ENCODE measurements around the gene DHRSX.
A peak's percentile ranks its signal among the peaks of the same experiment; 100 is the strongest.
"Not testable (repeated sequence)": the region's sequence is repeated elsewhere in the genome, so short reads cannot be mapped to it uniquely, and the experiment has no call there.

Gene DHRSX

GRCh38 chrX:2299871-2300270, 200.9 kb downstream of the DHRSX start:
- no peak for DNase-seq

DNA sequence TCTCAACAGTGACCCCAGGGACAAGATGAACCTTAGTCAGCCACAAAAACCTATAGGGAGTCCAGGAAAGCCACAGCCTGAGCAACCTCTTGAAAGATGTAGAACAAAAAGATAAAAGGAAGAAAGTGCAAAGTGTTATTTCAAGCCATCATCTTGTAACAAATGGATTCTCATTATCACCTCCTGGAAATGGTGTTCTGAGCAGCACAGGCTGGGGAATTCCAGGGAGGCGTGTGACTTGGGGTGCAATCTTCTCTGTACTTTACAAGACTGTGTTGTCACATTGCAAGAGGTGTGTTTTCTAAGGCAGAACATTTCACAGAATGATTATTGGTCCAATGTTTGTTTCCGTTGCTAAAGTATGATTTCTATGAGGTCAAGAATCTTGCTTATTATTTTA, 214.0 kb downstream of the DHRSX start:
- DNase-seq, result no peak

DNA sequence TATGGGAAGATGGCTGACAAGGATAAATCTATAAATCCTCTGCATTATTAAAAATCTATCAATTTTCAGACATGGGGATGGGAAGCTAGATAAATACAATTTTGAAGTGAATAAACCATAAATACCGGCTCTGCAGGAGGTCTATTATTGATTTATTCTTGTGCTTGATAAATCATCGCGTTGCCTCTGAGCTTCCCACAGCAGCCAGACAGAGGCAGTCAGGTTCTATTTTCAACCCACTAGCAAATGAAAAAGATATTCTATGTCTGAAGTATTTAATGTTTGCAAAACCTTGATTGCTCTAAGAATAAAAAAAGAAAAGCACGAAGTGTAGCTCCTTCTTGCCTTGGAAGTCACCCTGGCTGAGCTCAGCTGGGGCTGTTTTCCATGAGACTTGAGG, 216.2 kb downstream of the DHRSX start:
- no peak for DNase-seq

DNA sequence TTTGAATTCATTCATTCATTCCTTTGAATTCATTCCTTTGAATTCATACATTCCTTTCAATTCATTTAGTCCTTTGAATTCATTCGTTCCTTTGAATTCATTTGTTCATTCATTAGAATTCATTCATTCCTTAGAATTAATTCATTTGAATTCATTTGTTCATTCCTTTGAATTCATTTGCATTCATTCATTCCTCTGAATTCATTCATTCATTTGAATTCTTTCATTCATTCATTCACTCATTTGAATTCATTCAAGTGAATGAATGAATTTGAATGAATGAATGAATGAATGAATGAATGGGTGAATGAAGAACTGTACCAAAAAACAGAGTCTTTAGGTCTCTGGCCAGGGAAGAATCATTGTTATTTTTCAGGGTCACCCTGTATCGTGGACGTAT, 216.6 kb downstream of the DHRSX start:
- DNase-seq, result no peak

DNA sequence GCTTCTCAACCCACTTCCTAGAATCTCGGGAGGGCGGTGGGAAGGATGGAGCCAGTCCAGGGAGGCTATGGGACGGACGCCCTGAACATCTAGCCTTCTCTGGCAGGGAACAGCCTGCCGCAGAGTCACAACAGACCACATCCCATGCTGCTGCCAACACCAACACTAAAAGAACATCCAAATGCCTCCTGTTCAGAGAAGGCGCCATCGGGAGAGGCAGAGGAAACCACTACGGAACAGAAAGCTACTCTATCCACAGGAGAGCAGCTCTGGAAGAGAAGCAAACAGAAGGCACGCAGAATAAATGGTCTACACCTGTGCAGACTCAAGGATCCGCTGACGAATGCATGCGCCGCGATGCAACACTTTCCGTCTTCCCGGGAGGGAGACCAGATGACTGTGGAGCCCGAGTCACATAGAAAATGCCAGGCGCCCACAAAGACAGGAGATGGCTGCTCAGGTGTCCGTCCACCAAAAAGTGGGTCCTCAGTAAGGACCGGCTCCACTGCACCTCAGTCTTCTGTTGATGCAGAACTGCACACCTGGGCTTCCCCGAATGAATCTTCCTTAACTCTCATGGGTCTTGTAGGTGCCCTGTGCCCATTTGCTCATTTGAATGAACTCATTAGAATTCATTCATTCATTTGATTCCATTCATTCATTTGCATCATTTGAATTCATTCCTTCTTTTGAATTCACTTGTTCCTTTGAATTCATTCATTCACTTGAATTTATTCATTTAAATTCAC, 217.5 kb downstream of the DHRSX start:
- no peak for DNase-seq

GRCh38 chrX:2282490-2283090, 218.2 kb downstream of the DHRSX start:
- no peak for DNase-seq

DNA sequence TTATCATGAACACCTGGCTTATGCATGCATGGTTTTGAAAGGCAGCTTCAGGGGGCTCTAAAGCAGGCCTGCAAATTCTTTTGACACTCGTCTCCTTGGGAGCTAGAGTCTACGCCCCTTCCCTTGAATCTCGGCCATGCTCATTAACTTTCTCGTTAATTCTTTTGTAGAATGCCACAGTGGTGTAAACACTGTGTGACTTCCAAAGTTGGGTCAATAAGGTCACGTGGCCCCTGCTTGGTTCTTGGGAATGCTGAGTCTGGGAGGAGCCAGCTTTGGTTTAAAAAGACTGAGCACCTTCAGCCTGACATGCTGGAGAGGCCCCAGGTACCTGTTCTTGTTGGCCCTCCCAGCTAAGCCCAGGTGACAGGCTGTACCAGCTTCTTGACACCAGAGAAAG, 228.4 kb downstream of the DHRSX start:
- DNase-seq, result no peak

DNA sequence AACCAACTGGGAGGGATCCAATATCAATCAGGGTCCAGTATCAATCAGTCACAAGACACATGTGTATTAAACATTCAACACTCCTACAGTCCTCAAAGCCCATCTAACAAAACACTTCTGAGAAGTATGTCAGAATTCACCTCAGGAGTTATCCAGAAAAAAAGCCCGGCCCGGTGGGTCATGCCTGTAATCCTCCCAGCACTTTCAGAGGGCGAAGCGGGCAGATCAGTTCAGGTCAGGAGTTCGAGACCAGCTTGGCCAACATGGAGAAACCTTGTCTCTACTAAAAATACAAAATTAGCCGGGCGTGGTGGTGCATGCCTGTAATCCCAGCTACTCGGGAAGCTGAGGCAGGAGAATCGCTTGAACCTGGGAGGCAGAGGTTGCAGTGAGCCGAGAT, 229.2 kb downstream of the DHRSX start:
- DNase-seq, result not testable (repeated sequence)

GRCh38 chrX:2270783-2271182, 230.0 kb downstream of the DHRSX start:
- not testable (repeated sequence) for DNase-seq

DNA sequence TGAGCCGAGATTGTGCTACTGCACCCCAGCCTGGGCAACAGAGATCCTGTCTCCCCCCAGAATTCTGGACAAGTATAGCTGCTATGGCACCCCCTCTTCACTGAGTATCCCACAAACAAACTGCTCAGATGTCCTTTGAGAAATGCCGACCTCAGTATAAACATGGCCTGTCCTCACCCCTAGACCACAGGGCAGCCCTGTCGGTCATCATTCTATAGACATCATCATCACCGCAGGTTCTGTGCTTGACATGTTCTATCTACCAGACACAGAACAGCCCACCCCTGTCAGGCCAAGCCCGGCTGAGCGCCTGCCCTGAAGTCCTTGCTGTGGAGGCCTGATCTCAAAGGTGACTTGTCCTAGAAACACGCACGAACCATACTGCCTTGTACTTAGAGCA, 232.9 kb downstream of the DHRSX start:
- no peak for DNase-seq

DNA sequence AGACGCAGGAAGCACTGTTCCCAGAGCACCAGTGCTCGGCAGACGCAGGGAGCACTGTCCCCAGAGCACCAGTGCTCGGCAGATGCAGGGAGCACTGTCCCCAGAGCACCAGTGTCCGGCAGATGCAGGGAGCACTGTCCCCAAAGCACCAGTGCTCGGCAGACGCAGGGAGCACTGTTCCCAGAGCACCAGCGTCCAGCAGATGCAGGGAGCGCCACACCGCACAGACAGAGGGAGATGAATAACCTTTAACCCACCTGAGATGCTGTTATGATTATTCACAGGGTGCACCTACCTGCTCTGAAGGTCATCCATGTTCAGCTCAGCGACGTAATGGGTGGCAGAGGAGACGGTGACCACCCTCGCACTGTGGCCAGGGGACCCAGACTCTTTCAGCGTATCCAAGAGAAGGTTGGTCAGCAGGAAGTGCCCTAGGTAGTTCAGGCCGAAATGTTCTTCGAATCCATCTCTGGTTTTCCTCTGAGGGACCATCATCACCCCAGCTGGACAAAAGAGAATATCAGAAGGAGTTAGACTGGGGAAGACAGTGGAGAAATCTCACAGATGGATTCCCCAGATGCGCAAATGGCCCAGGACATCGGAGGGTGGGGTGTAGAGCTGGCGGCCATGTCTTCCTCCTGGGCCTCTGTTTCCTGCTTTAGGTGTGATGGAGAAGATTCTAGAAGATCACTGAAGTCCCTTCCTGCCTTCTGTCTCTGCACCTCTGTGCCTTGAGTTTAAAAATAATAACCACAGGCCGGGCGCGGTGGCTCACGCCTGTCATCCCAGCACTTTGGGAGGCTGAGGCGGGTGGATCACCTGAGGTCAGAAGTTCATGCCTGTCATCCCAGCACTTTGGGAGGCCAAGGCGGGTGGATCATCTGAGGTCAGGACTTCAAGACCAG, 234.1 kb downstream of the DHRSX start:
- no peak for DNase-seq

- not testable (repeated sequence) for DNase-seq
Measured at GRCh38 chrX:2265658-2266444, 234.9 kb downstream of the DHRSX start.

DNA sequence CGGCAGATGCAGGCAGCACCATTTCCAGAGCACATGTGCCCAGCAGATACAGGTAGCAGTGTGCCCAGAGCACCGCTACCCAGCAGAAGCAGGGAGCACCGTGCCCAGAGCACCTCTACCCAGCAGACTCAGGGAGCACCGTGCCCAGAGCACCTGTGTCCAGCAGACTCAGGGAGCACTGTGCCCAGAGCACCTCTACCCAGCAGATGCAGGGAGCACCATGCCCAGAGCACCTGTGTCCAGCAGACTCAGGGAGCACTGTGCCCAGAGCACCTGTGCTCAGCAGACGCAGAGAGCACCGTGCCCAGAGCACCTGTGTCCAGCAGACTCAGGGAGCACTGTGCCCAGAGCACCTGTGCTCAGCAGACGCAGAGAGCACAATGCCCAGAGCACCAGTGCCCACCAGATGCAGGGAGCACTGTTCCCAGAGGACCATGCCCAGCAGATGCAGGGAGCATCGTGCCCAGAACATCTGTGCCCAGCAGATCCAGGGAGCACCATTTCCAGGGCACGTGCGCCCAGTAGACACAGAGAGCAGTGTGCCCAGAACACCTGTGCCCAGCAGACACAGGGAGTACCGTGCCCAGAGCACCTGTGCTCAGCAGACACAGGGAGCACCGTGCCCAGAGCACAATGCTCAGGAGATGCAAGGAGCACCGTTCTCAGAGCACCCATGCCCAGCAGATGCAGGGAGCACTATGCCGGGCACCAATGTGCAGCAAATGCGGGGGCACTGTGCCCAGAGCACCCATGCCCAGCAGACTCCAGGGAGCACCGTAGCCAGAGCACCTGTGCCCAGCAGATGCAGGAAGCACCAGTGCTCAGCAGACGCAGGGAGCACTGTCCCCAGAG, 236.4 kb downstream of the DHRSX start:
- DNase-seq, result no peak

GRCh38 chrX:2263203-2263602, 237.6 kb downstream of the DHRSX start:
- no peak for DNase-seq

DNA sequence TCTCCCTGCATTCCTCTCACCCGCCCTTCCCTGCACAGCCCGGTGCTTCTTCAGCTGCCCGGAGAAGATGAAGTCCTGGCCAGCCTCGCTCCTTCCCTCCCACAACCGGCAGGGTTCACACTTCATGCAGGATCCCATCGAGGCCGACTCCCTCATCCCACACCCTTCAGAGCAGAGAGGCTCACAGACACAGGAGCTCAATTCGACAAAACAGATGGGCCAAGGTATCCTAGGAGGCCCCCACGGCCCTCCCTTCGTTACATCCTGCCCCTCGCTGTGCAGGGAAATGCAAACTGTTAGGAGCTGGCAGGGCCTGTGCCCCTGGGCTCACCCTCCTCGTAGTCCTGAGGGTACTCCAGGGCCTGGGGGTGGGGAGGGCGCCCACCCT, 238.1 kb downstream of the DHRSX start:
- DNase-seq, result no peak

DNA sequence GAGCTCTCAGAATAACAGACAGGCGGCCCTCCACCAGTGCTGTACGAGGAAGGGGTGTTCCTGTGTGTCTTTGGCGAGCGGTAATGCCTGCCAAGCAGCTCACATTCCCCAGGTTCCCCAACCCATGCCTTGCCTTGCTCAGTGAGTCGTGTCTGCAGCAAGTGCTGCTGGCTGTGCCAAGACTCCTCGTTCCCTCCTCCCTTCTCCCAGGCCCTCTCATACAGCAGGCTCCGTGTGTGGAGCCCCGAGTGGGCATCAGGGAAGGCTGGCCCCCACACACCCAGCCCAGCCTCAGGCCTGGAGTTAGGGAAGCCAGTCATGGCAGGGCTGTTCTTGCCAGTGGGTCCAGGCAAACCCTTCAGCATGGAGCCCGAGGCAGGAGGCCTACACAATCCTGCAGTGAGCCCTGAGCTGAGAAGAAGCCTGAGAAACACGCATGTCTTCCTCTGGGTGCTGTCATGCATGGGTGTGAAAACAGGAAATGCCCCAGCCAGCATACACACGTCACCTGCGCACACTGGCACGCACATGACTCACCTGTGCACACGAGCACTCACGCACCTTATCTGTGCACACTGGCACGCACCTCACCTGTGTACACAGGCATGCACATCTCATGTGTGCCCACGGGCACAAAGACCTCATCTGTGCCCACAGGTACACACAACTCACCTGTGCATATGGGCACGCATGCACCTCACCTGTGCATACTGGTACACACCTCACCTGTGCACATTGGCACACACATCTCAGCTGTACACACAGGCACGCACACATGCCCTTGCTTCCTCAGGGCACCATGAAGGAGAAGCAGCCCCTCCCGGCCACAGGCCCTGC, 238.7 kb downstream of the DHRSX start:
- DNase-seq, result no peak

- no peak for DNase-seq
Measured at GRCh38 chrX:2252331-2253065, 248.3 kb downstream of the DHRSX start.

DNA sequence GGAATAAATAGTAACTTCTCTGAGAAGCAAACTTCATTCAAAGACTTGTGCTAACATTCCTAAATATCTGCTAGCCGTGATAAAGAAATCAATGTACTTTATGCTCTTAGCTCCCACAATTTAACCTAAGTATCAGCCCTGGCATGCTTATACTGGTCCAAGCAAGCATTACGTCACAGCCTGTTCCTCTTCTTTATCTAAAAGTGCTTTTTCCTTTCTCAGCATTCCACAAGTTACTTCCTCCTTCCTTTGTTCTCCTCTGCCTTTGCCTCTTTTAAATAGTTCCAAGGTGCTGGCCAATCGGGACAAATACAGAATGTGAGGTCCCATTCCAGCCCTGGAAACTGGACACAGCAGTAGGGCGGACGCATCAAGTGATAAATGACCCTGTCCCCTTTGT, 249.6 kb downstream of the DHRSX start:
- no peak for DNase-seq

DNA sequence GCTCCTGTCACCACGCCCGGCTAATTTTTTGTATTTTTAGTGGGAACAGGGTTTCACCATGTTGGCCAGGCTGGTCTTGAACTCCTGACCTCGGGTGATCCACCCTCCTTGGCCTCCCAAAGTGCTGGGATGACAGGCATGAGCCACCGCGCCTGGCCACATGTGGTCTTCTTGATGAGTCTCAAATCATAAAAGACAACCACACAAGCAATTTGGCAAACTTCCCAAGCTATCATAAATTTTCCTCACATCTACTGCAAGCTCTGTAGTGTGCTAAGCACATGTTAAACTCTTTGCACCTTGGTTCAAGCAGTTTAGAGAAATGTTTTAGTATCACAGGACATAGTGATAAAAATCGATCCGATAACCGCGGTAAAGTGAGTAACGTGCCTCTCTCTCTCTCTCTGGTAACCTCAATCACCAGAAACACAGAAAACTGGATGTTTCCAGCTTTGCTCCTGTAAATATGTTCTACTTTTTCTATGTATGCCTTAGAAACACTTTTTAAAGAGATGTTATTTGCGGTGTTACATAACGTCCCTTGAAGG, 256.8 kb downstream of the DHRSX start:
- peak; percentile 62 for DNase-seq

DNA sequence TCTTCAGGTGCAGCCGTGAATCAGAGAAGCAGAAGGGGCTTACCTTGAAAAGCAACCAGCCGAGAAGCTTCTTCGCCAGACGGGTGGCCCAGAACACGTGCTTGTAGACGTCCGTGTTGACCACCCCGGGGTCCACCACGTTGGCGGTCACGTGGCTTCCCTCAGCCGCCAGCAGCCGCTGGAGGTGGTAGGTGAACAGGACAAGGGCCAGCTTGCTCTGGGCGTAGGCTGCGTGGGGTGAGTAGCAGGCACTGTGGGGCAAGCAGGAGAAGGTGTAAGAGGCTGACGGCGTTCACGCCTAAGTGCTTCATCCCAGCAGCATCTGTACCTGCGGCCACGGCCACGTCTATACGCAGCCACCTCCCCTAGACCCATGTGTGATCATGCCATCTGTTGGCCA, 257.8 kb downstream of the DHRSX start:
- DNase-seq, result no peak
